HL-60 (cell line): ENCODE data around the gene PPP6R3.
A peak's percentile ranks its signal among the peaks of the same experiment; 100 is the strongest.

ENCODE experiments used
- DNase-seq, 2 experiments: peaks; one replicate each; pipeline ENCODE4 v3.0.0-alpha.2; 2010 to 2020; ENCODE audit warnings: low read depth in 1 of 2, low spot score in 1 of 2
- H3K27ac ChIP-seq: fragments of 250-450 bp; sonication (Bioruptor Pico); replicated peaks from 2 replicates; pipeline ENCODE4 v1.5.1; 2020; ENCODE audit warnings: mild to moderate bottlenecking, moderate library complexity
- H3K27me3 ChIP-seq: fragments of 250-450 bp; sonication (Bioruptor Pico); 2 replicates; pipeline ENCODE4 v1.5.1; 2021; ENCODE audit warnings: mild to moderate bottlenecking, moderate library complexity; ENCODE audit not compliant: insufficient read depth, poor library complexity, severe bottlenecking
- H3K4me3 ChIP-seq: replicated peaks from 2 replicates; pipeline ENCODE4 v1.5.1; 2011; ENCODE audit warnings: mild to moderate bottlenecking, control low read depth, low read length; ENCODE audit not compliant: insufficient read depth
- GABPA ChIP-seq: IDR thresholded peaks from 2 replicates; pipeline ENCODE4 v1.6.1; 2012; ENCODE audit warnings: low read depth
- POLR2AphosphoS5 ChIP-seq: IDR thresholded peaks from 2 replicates; pipeline ENCODE4 v1.6.1; 2012; ENCODE audit warnings: low read depth
- REST ChIP-seq: IDR thresholded peaks from 2 replicates; pipeline ENCODE4 v1.6.1; 2012; ENCODE audit warnings: low read depth; ENCODE audit not compliant: insufficient replicate concordance
- SPI1 ChIP-seq: IDR thresholded peaks from 2 replicates; pipeline ENCODE4 v1.6.1; 2012; ENCODE audit warnings: low read depth, mild to moderate bottlenecking, borderline replicate concordance
- TF ChIP-seq, protein P1 (sequence below): IDR thresholded peaks from one replicate; pipeline ENCODE4 v1.5.1; 2011; ENCODE audit warnings: low read length, control low read depth, inconsistent platforms; ENCODE audit not compliant: insufficient read depth

Gene PPP6R3

DNA sequence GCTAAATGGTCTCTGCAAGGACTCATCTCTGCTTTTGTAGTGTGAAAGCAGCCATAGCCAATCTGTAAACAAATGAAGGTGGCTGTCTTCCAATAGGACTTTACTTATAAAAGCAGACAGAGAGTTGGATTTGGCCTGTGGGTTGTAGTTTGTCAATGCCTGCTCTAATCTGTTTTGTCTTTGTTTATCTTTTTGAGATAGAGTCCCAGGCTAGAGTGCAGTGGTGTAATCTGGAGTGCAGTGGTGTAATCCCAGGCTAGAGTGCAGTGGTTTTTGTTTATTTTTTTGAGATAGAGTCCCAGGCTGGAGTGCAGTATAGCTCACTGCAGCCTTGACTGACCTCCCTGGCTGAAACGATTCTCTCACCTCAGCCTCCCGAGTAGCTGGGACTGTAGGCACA, 8.6 kb downstream of the PPP6R3 start:
- Histone ChIP-seq H3K4me3 (no peak overlapping the region), H3K27me3 (no peaks in the 10 kb centered on the region), H3K27ac (no peak overlapping the region)
- no peak for DNase-seq
- no peak for TF ChIP-seq GABPA
- TF ChIP-seq POLR2AphosphoS5, result no peak
- TF ChIP-seq, protein P1, sequence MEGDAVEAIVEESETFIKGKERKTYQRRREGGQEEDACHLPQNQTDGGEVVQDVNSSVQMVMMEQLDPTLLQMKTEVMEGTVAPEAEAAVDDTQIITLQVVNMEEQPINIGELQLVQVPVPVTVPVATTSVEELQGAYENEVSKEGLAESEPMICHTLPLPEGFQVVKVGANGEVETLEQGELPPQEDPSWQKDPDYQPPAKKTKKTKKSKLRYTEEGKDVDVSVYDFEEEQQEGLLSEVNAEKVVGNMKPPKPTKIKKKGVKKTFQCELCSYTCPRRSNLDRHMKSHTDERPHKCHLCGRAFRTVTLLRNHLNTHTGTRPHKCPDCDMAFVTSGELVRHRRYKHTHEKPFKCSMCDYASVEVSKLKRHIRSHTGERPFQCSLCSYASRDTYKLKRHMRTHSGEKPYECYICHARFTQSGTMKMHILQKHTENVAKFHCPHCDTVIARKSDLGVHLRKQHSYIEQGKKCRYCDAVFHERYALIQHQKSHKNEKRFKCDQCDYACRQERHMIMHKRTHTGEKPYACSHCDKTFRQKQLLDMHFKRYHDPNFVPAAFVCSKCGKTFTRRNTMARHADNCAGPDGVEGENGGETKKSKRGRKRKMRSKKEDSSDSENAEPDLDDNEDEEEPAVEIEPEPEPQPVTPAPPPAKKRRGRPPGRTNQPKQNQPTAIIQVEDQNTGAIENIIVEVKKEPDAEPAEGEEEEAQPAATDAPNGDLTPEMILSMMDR, result no peak
- TF ChIP-seq SPI1, result no peak
- no peak for TF ChIP-seq REST

GRCh38 chr11:68469642-68470041, 9.1 kb downstream of the PPP6R3 start:
- no peaks in the 10 kb centered on the region for H3K27me3 ChIP-seq
- H3K4me3 ChIP-seq, result no peak overlapping the region
- DNase-seq, result no peak
- TF ChIP-seq POLR2AphosphoS5 (no peak), REST (no peak), SPI1 (peak; percentile 80), GABPA (no peak)
- TF ChIP-seq, protein P1, result no peak
- no peak overlapping the region for H3K27ac ChIP-seq

- H3K27ac ChIP-seq, result no peak overlapping the region
- H3K27me3 ChIP-seq, result no peaks in the 10 kb centered on the region
- no peak overlapping the region for H3K4me3 ChIP-seq
- TF ChIP-seq REST (no peak), GABPA (no peak), POLR2AphosphoS5 (no peak), SPI1 (no peak)
- TF ChIP-seq, protein P1, result no peak
- no peak for DNase-seq
Measured at GRCh38 chr11:68470304-68470811, 9.8 kb downstream of the PPP6R3 start.
